SW 1271 (cell line): ENCODE data around the gene ZBTB16.

ENCODE experiments used
- DNase-seq, 2 experiments: peaks; one replicate each; lab custom pipeline; 2025; lab: John Stamatoyannopoulos, UW

Gene ZBTB16

GRCh38 chr11:114106986-114107385, 47.5 kb downstream of the ZBTB16 start:
- no peak for DNase-seq

GRCh38 chr11:114108501-114109205, 49.1 kb downstream of the ZBTB16 start:
- DNase-seq: no peak

- no peak for DNase-seq
Observed at GRCh38 chr11:114109206-114110090, 49.9 kb downstream of the ZBTB16 start.

- DNase-seq: no peak
Observed at GRCh38 chr11:114110123-114110522, 50.6 kb downstream of the ZBTB16 start.

GRCh38 chr11:114110952-114111947, 51.7 kb downstream of the ZBTB16 start:
- DNase-seq: no peak

- no peak for DNase-seq
Observed at GRCh38 chr11:114115451-114115928, 56.0 kb downstream of the ZBTB16 start.

- no peak for DNase-seq
Observed at GRCh38 chr11:114116357-114116756, 56.8 kb downstream of the ZBTB16 start.

GRCh38 chr11:114116800-114117199, 57.3 kb downstream of the ZBTB16 start:
- no peak for DNase-seq

GRCh38 chr11:114120606-114121005, 61.1 kb downstream of the ZBTB16 start:
- no peak for DNase-seq

GRCh38 chr11:114121138-114121537, 61.6 kb downstream of the ZBTB16 start:
- no peak for DNase-seq

GRCh38 chr11:114121804-114122504, 62.4 kb downstream of the ZBTB16 start:
- DNase-seq: no peak

- DNase-seq: no peak
Observed at GRCh38 chr11:114122686-114123085, 63.2 kb downstream of the ZBTB16 start.

- DNase-seq: no peak
Observed at GRCh38 chr11:114123692-114124330, 64.3 kb downstream of the ZBTB16 start.

GRCh38 chr11:114124601-114125144, 65.2 kb downstream of the ZBTB16 start:
- no peak for DNase-seq

GRCh38 chr11:114125531-114125930, 66.0 kb downstream of the ZBTB16 start:
- no peak for DNase-seq

- no peak for DNase-seq
Observed at GRCh38 chr11:114125959-114126358, 66.4 kb downstream of the ZBTB16 start.

- DNase-seq: no peak
Observed at GRCh38 chr11:114128399-114128798, 68.9 kb downstream of the ZBTB16 start.

- DNase-seq: no peak
Observed at GRCh38 chr11:114129142-114129541, 69.6 kb downstream of the ZBTB16 start.

- no peak for DNase-seq
Observed at GRCh38 chr11:114129699-114130098, 70.2 kb downstream of the ZBTB16 start.

- DNase-seq: no peak
Observed at GRCh38 chr11:114130115-114130576, 70.6 kb downstream of the ZBTB16 start.
